BLaER1 (cell line): ENCODE results near the gene KLKB1.

Source experiments
- H3K27ac ChIP-seq: shearing (Covaris generic); formaldehyde crosslinking; 2 replicates; pipeline ENCODE4 v1.8.1; 2022
- H3K27me3 ChIP-seq: shearing (Covaris generic); formaldehyde crosslinking; 2 replicates; pipeline ENCODE4 v1.8.1; 2022
- H3K36me3 ChIP-seq: shearing (Covaris generic); formaldehyde crosslinking; 2 replicates; pipeline ENCODE4 v1.8.1; 2022
- H3K4me1 ChIP-seq: shearing (Covaris generic); formaldehyde crosslinking; 2 replicates; pipeline ENCODE4 v1.8.1; 2022
- H3K4me2 ChIP-seq: shearing (Covaris generic); formaldehyde crosslinking; 2 replicates; pipeline ENCODE4 v1.8.1; 2022
- H3K4me3 ChIP-seq: shearing (Covaris generic); formaldehyde crosslinking; 2 replicates; pipeline ENCODE4 v1.8.1; 2022
- H3K9ac ChIP-seq: shearing (Covaris generic); formaldehyde crosslinking; 2 replicates; pipeline ENCODE4 v1.8.1; 2022
- H3K9me3 ChIP-seq: shearing (Covaris generic); formaldehyde crosslinking; 2 replicates; pipeline ENCODE4 v1.8.1; 2022
- H4K20me1 ChIP-seq: shearing (Covaris generic); formaldehyde crosslinking; 2 replicates; pipeline ENCODE4 v1.8.1; 2022
- Cebpa-rat ChIP-seq: shearing (Covaris generic); IDR thresholded peaks from 2 replicates; pipeline ENCODE4 v1.8.1; 2022

The KLKB1 gene

DNA sequence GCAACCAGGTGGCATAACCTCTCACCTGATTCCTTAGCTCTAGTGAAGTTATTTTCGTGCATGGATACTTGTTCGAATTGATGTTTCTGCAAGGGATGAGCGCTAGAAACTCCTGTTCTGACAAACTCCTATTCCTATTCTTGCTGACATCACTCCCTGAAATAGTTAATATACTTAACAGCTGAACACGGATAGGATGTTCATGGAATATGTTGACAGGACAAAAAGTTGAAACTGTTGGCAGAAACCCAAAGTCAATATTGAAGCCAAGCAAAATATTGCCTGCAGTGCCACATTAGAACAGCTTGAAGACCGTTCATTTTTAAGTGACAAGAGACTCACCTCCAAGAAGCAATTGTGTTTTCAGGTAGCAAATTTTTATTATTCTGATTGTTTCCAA is at the start of gene KLKB1:
Gene KLKB1 (plus strand): TSS at position 287 of the 400 bp plus-strand sequence. CDS start 689 bp downstream, outside the sequence.
- no peaks in the 10 kb centered on the region for H3K4me1 ChIP-seq
- H3K4me3 ChIP-seq = no peak within 1 kb of the TSS
- TF ChIP-seq Cebpa-rat = no peak
- no peaks in the 10 kb centered on the region for H4K20me1 ChIP-seq
- H3K27me3 ChIP-seq = no peaks in the 10 kb centered on the region
- peaks cover 40% of the 10 kb centered on the region for H3K9me3 ChIP-seq
- no peak within 1 kb of the TSS for H3K9ac ChIP-seq
- H3K27ac ChIP-seq = no peak within 1 kb of the TSS
- H3K36me3 ChIP-seq = no peaks in the 10 kb centered on the region
- no peak within 1 kb of the TSS for H3K4me2 ChIP-seq

DNA sequence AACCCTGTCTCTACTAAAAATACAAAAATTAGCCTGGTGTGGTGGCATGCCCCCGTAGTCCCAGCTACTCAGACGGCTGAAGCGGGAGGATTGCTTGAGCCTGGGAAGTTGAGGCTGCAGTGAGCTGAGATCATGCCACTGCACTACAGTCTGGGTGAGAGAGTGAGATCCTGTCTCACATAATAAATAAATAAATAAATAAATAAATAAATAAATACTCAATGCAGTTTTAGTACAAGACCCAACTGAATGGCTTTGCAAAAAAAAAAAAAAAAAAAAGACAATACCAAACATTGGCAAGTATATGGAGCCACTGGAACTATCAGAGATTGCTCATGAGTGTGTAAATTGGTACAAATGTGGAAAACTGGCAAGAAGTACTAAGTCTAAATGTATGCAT is 39.2 kb upstream of the KLKB1 start:
- no peaks in the 10 kb centered on the region for H3K36me3 ChIP-seq
- no peak overlapping the region for H3K4me3 ChIP-seq
- no peak for TF ChIP-seq Cebpa-rat

GRCh38 chr4:186189656-186190055 is 37.7 kb upstream of the KLKB1 start:
- peak overlapping the region; percentile 96 for H3K27ac ChIP-seq
- peaks cover 31% of the 10 kb centered on the region for H3K4me1 ChIP-seq
- peak overlapping the region; percentile 95 for H3K9ac ChIP-seq
- H3K4me3 ChIP-seq = peak overlapping the region; percentile 98
- H4K20me1 ChIP-seq = no peaks in the 10 kb centered on the region
- no peaks in the 10 kb centered on the region for H3K27me3 ChIP-seq
- peaks cover 3% of the 10 kb centered on the region; the same call in 1 of the 2 replicates for H3K36me3 ChIP-seq
- no peaks in the 10 kb centered on the region for H3K9me3 ChIP-seq
- H3K4me2 ChIP-seq = peak overlapping the region; percentile 79
- TF ChIP-seq Cebpa-rat = no peak

More for the DNA sequence above, 39.2 kb upstream of the KLKB1 start:
- no peak overlapping the region for H3K4me2 ChIP-seq
- H4K20me1 ChIP-seq = no peaks in the 10 kb centered on the region
- H3K9ac ChIP-seq = no peak overlapping the region
- H3K27ac ChIP-seq = no peak overlapping the region
- H3K9me3 ChIP-seq = no peaks in the 10 kb centered on the region
- no peaks in the 10 kb centered on the region for H3K27me3 ChIP-seq
- peaks cover 28% of the 10 kb centered on the region for H3K4me1 ChIP-seq

DNA sequence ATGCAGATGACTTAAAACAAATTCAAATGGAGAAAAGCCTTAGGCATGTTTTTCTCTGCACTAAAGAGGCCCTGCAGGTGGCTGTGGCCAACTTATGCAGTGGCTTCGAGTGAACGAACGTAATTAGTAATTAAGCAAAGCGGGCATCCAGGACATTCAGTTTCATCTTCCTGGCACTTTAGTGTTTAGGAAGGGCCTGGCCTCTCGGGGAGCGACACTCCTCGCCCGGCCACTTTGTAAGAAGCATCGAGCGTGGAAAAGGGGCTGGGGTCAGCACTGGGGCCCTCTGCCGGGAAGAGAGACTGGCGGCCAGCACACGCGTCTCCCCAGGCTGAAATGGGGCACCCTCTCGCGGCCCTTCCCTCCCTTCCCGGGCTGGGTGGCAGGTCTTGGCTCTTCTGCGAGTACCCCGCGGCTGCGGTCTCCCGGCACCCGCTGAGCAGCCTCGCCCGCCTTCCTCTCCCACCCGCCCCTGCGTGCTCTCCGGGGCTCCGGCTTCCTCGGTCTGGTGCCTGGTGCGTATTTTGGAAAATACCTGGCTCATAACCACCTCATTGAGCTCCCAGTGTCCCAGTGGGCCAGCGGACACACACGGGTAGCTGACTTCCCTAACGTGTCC is 36.6 kb upstream of the KLKB1 start:
- H3K27me3 ChIP-seq = no peaks in the 10 kb centered on the region
- H3K4me1 ChIP-seq = peaks cover 31% of the 10 kb centered on the region
- H3K9me3 ChIP-seq = no peaks in the 10 kb centered on the region
- TF ChIP-seq Cebpa-rat = no peak
- peak overlapping the region; percentile 79 for H3K4me2 ChIP-seq
- H3K27ac ChIP-seq = peak overlapping the region; percentile 96
- H3K9ac ChIP-seq = peak overlapping the region; percentile 95
- no peaks in the 10 kb centered on the region for H4K20me1 ChIP-seq
- H3K4me3 ChIP-seq = peak overlapping the region; percentile 98
- peaks cover 11% of the 10 kb centered on the region for H3K36me3 ChIP-seq

DNA sequence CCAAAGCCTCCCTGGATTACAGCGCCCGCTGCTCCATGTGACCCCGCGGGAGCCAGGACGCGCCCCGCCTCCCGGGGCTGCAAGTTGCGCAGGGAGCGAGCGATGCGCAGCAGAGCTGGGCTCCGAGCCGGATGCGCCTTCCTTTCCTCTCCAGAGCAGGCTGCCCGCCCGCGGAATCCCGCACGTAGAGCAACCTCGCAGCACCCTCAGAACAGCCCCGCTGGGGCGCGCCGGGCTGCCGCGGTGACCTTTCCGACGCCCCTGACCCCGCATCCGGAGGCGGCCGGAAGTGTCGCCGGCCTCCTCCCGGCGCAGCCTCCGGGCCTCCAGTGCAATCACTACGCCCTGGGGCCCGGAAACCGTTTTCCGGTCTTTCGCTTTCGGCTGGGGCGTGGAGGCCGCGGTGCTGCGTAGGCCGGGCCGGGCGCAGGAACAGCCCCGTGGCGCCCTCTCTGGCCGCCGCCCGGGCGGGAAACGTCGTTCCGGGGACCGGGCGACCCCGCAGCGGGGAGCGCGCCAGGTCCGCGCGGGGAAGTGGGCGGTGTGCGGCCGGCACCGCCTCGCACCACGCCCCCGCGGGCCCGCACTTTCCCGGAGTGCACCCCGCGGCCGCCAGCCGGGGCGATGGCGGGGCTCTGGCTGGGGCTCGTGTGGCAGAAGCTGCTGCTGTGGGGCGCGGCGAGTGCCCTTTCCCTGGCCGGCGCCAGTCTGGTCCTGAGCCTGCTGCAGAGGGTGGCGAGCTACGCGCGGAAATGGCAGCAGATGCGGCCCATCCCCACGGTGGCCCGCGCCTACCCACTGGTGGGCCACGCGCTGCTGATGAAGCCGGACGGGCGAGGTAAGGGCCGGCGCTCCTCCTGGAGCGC is 35.9 kb upstream of the KLKB1 start, which contains the start of gene CYP4V2:
Gene CYP4V2 (plus strand): TSS at position 368 of the 866 bp plus-strand sequence. CDS start 257 bp downstream, at position 625.
- no peak for TF ChIP-seq Cebpa-rat
- Histone ChIP-seq H3K4me3 (peak within 1 kb of the TSS; percentile 98), H3K4me2 (peak within 1 kb of the TSS; percentile 79), H3K9ac (peak within 1 kb of the TSS; percentile 95), H3K27me3 (no peaks in the 10 kb centered on the region), H3K27ac (peak within 1 kb of the TSS; percentile 96), H4K20me1 (no peaks in the 10 kb centered on the region), H3K9me3 (no peaks in the 10 kb centered on the region), H3K4me1 (peaks cover 31% of the 10 kb centered on the region), H3K36me3 (peaks cover 18% of the 10 kb centered on the region)

- Histone ChIP-seq H3K36me3 (peaks cover 21% of the 10 kb centered on the region), H3K27me3 (no peaks in the 10 kb centered on the region), H3K27ac (peak overlapping the region; percentile 96), H3K4me3 (peak overlapping the region; percentile 98), H3K4me2 (peak overlapping the region; percentile 79), H4K20me1 (no peaks in the 10 kb centered on the region), H3K9ac (peak overlapping the region; percentile 95), H3K9me3 (no peaks in the 10 kb centered on the region), H3K4me1 (peaks cover 31% of the 10 kb centered on the region)
- TF ChIP-seq Cebpa-rat = no peak
Observed at GRCh38 chr4:186192066-186192612, 35.2 kb upstream of the KLKB1 start.

DNA sequence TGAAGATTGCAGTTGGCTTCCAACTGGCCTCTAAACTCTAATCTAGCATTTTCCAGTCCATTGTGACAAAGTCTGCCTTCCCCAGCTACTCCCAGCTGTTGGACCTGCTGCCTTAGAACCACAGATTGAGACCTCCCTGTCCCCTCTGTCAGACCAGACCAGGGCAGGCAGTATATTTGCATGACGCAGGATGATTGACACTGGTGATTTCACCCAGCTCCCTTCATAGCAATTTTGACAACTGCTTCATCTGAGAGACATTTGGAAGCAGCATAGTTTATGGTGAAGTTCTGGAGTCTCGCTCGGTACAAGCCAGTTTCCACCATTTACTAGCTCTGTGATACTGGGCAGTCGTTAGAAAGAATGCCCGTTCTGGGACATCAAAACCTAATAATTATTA is 33.5 kb upstream of the KLKB1 start:
- H3K4me1 ChIP-seq = peaks cover 28% of the 10 kb centered on the region
- no peak overlapping the region for H3K27ac ChIP-seq
- no peaks in the 10 kb centered on the region for H4K20me1 ChIP-seq
- H3K9ac ChIP-seq = no peak overlapping the region
- no peaks in the 10 kb centered on the region for H3K27me3 ChIP-seq
- H3K4me2 ChIP-seq = no peak overlapping the region
- no peaks in the 10 kb centered on the region for H3K9me3 ChIP-seq
- H3K4me3 ChIP-seq = no peak overlapping the region
- TF ChIP-seq Cebpa-rat = no peak
- peaks cover 31% of the 10 kb centered on the region for H3K36me3 ChIP-seq

GRCh38 chr4:186196063-186196462 is 31.2 kb upstream of the KLKB1 start:
- peaks cover 32% of the 10 kb centered on the region for H3K36me3 ChIP-seq
- peaks cover 15% of the 10 kb centered on the region for H3K4me1 ChIP-seq
- no peaks in the 10 kb centered on the region for H3K9me3 ChIP-seq
- no peak overlapping the region for H3K4me3 ChIP-seq
- no peak overlapping the region for H3K9ac ChIP-seq
- no peak overlapping the region for H3K27ac ChIP-seq
- no peak for TF ChIP-seq Cebpa-rat
- H3K4me2 ChIP-seq = no peak overlapping the region
- no peaks in the 10 kb centered on the region for H3K27me3 ChIP-seq
- H4K20me1 ChIP-seq = no peaks in the 10 kb centered on the region

DNA sequence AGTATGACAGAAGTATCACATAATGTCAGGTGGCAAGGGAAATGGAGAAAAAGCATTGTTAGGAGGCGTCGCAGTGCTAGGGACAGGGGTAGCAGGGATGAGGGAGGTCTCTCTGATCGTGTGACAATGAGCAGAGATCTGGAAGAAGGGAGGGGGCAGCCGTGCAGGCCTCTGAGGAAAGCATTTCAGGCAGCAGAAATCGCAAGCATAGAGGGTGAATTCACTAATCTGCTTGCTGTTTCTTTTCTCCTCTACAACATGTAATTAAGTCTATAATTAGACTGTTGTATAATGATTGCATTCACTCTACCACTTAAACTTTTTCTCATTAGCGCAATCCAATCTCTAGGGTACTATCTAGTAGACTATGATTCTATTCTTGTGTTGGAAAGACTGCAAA is 26.8 kb upstream of the KLKB1 start:
- Histone ChIP-seq H3K9ac (no peak overlapping the region), H3K4me3 (no peak overlapping the region), H3K36me3 (peaks cover 23% of the 10 kb centered on the region), H3K4me2 (no peak overlapping the region), H3K9me3 (no peaks in the 10 kb centered on the region), H3K27me3 (no peaks in the 10 kb centered on the region), H3K27ac (no peak overlapping the region), H3K4me1 (peaks cover 21% of the 10 kb centered on the region), H4K20me1 (no peaks in the 10 kb centered on the region)
- no peak for TF ChIP-seq Cebpa-rat

GRCh38 chr4:186201010-186201409 is 26.3 kb upstream of the KLKB1 start:
- H4K20me1 ChIP-seq = no peaks in the 10 kb centered on the region
- H3K4me2 ChIP-seq = no peak overlapping the region
- TF ChIP-seq Cebpa-rat = no peak

More at GRCh38 chr4:186201010-186201409, 26.3 kb upstream of the KLKB1 start:
- peaks cover 18% of the 10 kb centered on the region for H3K36me3 ChIP-seq
- H3K4me1 ChIP-seq = peaks cover 24% of the 10 kb centered on the region
- no peak overlapping the region for H3K27ac ChIP-seq
- H3K27me3 ChIP-seq = no peaks in the 10 kb centered on the region
- no peak overlapping the region for H3K9ac ChIP-seq
- H3K4me3 ChIP-seq = no peak overlapping the region
- H3K9me3 ChIP-seq = no peaks in the 10 kb centered on the region
